Mammary epithelial cell (primary cell): ENCODE data around the gene PSMD2.

ENCODE experiments used
- EZH2 ChIP-seq: IDR thresholded peaks from 2 replicates; pipeline ENCODE4 v1.6.1; 2012; ENCODE audit warnings: low read length, inconsistent platforms, borderline replicate concordance
- TF ChIP-seq, protein P1 (sequence below), 2 donors: IDR thresholded peaks in 1 of 2; conservative IDR thresholded peaks in 1 of 2; 2 replicates each; pipeline ENCODE4 v1.5.1; 2011 to 2012; ENCODE audit warnings: inconsistent platforms in 2 of 2, low read length in 2 of 2, mild to moderate bottlenecking in 2 of 2, control low read depth in 1 of 2, low read depth in 1 of 2; ENCODE audit not compliant: insufficient read depth in 1 of 2; ENCODE audit errors: extremely low read depth in 1 of 2

DNA sequence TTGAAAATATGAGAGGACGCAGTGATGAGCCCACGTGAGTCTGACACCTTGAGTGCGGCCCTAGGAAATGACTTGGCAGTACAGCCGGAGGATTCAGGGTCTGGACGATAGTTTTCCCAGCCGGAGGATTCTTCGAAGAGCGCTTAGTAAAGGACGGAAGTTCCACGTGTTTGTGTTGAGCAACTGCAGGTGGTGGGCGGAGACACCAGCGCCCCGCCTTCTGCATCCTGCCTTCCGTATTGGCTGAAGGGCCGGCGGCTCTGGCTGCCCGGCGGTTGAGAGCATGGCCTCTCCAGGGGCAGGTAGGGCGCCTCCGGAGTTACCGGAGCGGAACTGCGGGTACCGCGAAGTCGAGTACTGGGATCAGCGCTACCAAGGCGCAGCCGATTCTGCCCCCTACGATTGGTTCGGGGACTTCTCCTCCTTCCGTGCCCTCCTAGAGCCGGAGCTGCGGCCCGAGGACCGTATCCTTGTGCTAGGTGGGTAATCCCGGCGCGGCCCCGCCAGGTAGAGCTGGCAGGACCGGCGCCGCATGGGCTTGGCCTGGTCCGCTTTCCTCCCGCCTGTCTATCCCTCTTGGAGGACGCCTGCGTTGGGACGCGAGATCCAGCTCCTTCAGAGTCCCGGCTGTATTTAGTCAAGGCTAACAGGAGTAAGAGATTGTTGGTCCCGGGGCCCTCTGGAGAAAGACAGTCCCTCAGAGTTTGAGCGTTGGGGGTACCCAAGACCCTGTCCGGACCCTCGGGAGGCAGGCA lies 49.5 kb upstream of the PSMD2 start, which contains the start of gene EEF1AKMT4:
- TF ChIP-seq, protein P1, sequence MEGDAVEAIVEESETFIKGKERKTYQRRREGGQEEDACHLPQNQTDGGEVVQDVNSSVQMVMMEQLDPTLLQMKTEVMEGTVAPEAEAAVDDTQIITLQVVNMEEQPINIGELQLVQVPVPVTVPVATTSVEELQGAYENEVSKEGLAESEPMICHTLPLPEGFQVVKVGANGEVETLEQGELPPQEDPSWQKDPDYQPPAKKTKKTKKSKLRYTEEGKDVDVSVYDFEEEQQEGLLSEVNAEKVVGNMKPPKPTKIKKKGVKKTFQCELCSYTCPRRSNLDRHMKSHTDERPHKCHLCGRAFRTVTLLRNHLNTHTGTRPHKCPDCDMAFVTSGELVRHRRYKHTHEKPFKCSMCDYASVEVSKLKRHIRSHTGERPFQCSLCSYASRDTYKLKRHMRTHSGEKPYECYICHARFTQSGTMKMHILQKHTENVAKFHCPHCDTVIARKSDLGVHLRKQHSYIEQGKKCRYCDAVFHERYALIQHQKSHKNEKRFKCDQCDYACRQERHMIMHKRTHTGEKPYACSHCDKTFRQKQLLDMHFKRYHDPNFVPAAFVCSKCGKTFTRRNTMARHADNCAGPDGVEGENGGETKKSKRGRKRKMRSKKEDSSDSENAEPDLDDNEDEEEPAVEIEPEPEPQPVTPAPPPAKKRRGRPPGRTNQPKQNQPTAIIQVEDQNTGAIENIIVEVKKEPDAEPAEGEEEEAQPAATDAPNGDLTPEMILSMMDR (conservative IDR thresholded peaks at IDR 0.05 in 1 of 2, IDR thresholded peaks at IDR 0.05 in 1 of 2; ENCODE audit: extremely low read depth in 1 of 2, insufficient read depth in 1 of 2, low read depth in 1 of 2, low read length in 2 of 2) = peak; percentile 46 to 71
- TF ChIP-seq EZH2 = no peak
